SK-N-SH (cell line): ENCODE data around the gene RAPGEF2.

Source experiments
- CTCF ChIP-seq: fragments of 200-600 bp; sonication (generic); IDR thresholded peaks from 2 replicates; pipeline ENCODE4 v1.6.1; 2017; ENCODE audit warnings: antibody characterized with exemption, mild to moderate bottlenecking, moderate library complexity
- EP300 ChIP-seq, 2 experiments: IDR thresholded peaks; 2 replicates each; pipeline versions ENCODE4 v1.4.0 to v1.6.1; 2012; ENCODE audit warnings: borderline replicate concordance in 1 of 2, low read depth in 1 of 2, low read length in 1 of 2
- MAX ChIP-seq: IDR thresholded peaks from 2 replicates; pipeline ENCODE4 v1.4.0; 2012; ENCODE audit warnings: low read depth
- MEF2A ChIP-seq: IDR thresholded peaks from 2 replicates; pipeline ENCODE4 v1.4.0; 2012; ENCODE audit warnings: low read depth, borderline replicate concordance
- POLR2AphosphoS5 ChIP-seq: IDR thresholded peaks from 2 replicates; pipeline ENCODE4 v1.6.1; 2012; ENCODE audit warnings: low read depth, low read length
- RCOR1 ChIP-seq: fragments of 150-350 bp; IDR thresholded peaks from 2 replicates; pipeline ENCODE4 v1.6.1; 2017; ENCODE audit warnings: antibody characterized with exemption, low read length
- SMC3 ChIP-seq: IDR thresholded peaks from 2 replicates; pipeline ENCODE4 v1.6.1; 2012; ENCODE audit warnings: low read depth, low read length, improper control_type of control experiment
- TAF1 ChIP-seq: IDR thresholded peaks from 2 replicates; pipeline ENCODE4 v1.6.1; 2012; ENCODE audit warnings: low read depth, mild to moderate bottlenecking, low read length, moderate library complexity, borderline replicate concordance

- no peak for TF ChIP-seq POLR2AphosphoS5
- no peak for TF ChIP-seq MEF2A
- no peak for TF ChIP-seq RCOR1
- no peak for TF ChIP-seq CTCF
- TF ChIP-seq EP300 (IDR thresholded peaks at IDR 0.05; ENCODE audit: borderline replicate concordance in 1 of 2, low read depth in 1 of 2, low read length in 1 of 2): no peak
- TF ChIP-seq MAX: no peak
- TF ChIP-seq TAF1: no peak
- TF ChIP-seq SMC3: no peak
These were observed 59.7 kb downstream of the RAPGEF2 start for GRCh38 chr4:159162576-159162975.
